Neural progenitor cell (in vitro differentiated cells): ENCODE data around the gene TM2D3. TPM values are rescaled to one million over a fixed set of nuclear protein-coding genes. Genes with fewer than 3 reads are reported as not detected.

Experiments
- DNase-seq: peaks from one replicate; pipeline ENCODE4 v3.0.0-alpha.2; 2016; ENCODE audit warnings: low spot score
- H2AFZ ChIP-seq: fragments of 200-600 bp; sonication (generic); replicated peaks from 2 replicates; pipeline ENCODE4 v1.6.1; 2016; ENCODE audit warnings: antibody characterized with exemption
- H3F3A ChIP-seq: fragments of 200-600 bp; sonication (generic); 2 replicates; pipeline ENCODE4 v1.6.1; 2016; ENCODE audit warnings: antibody characterized with exemption, low read depth
- H3K27ac ChIP-seq: fragments of 200-600 bp; sonication (generic); 2 replicates; pipeline ENCODE4 v1.5.1; 2016; ENCODE audit warnings: mild to moderate bottlenecking
- H3K27me3 ChIP-seq: fragments of 200-600 bp; sonication (generic); 2 replicates; pipeline ENCODE4 v1.6.1; 2016; ENCODE audit warnings: mild to moderate bottlenecking, moderate library complexity
- H3K36me3 ChIP-seq: fragments of 200-600 bp; sonication (generic); 2 replicates; pipeline ENCODE4 v1.5.1; 2016
- H3K4me1 ChIP-seq: fragments of 200-600 bp; sonication (generic); 2 replicates; pipeline ENCODE4 v1.6.1; 2016; ENCODE audit warnings: mixed run types
- H3K4me2 ChIP-seq: fragments of 200-600 bp; sonication (generic); 2 replicates; pipeline ENCODE4 v1.6.1; 2016
- H3K4me3 ChIP-seq: fragments of 200-600 bp; sonication (generic); 2 replicates; pipeline ENCODE4 v1.5.1; 2016
- H3K79me2 ChIP-seq: fragments of 200-600 bp; sonication (generic); 2 replicates; pipeline ENCODE4 v1.6.1; 2016; ENCODE audit warnings: low read depth
- H3K9ac ChIP-seq: fragments of 200-600 bp; sonication (generic); 2 replicates; pipeline ENCODE4 v1.6.1; 2016
- H3K9me3 ChIP-seq: fragments of 200-600 bp; sonication (generic); 2 replicates; pipeline ENCODE4 v1.5.1; 2016; ENCODE audit warnings: low read depth
- H4K20me1 ChIP-seq: fragments of 200-600 bp; sonication (generic); 2 replicates; pipeline ENCODE4 v1.6.1; 2016; ENCODE audit warnings: low read depth
- H3K27ac Mint-ChIP-seq: 3 replicates; pipeline ENCODE4 v1.8.0; 2021; ENCODE audit warnings: mixed read lengths
- H3K27me3 Mint-ChIP-seq: 2 replicates; pipeline ENCODE4 v1.8.0; 2022; ENCODE audit warnings: low read depth, mild to moderate bottlenecking, inconsistent platforms, moderate library complexity, mixed read lengths; ENCODE audit not compliant: insufficient read depth
- H3K36me3 Mint-ChIP-seq: 3 replicates; pipeline ENCODE4 v1.8.0; 2021; ENCODE audit warnings: mixed read lengths
- H3K4me1 Mint-ChIP-seq: 3 replicates; pipeline ENCODE4 v1.8.0; 2021; ENCODE audit warnings: mixed read lengths
- H3K4me3 Mint-ChIP-seq: 3 replicates; pipeline ENCODE4 v1.8.0; 2021; ENCODE audit warnings: mild to moderate bottlenecking, moderate library complexity, mixed read lengths
- H3K9me3 Mint-ChIP-seq: 3 replicates; pipeline ENCODE4 v1.8.0; 2020; ENCODE audit warnings: mixed read lengths
- EZH2 ChIP-seq: fragments of 200-600 bp; sonication (generic); IDR thresholded peaks from 2 replicates; pipeline ENCODE4 v1.6.1; 2017; ENCODE audit warnings: antibody characterized with exemption, mild to moderate bottlenecking, moderate library complexity
- EZH2phosphoT487 ChIP-seq: fragments of 200-600 bp; sonication (generic); IDR thresholded peaks from 2 replicates; pipeline ENCODE4 v1.6.1; 2017; ENCODE audit warnings: antibody characterized with exemption
- total RNA-seq: library from RNA; depleted of rRNA; stranded (reverse); fragments of >200 nt; gene quantifications from 2 replicates; pipeline ENCODE4 v1.2.3, GENCODE V29; 2015; ENCODE audit warnings: low replicate concordance
- TF ChIP-seq, protein P1 (sequence below): fragments of 200-600 bp; sonication (generic); IDR thresholded peaks from 2 replicates; pipeline ENCODE4 v1.5.1; 2017; ENCODE audit warnings: antibody characterized with exemption, mild to moderate bottlenecking

Gene TM2D3
- total RNA-seq, 1 donor from 2014 or later, result 58.4 TPM

DNA sequence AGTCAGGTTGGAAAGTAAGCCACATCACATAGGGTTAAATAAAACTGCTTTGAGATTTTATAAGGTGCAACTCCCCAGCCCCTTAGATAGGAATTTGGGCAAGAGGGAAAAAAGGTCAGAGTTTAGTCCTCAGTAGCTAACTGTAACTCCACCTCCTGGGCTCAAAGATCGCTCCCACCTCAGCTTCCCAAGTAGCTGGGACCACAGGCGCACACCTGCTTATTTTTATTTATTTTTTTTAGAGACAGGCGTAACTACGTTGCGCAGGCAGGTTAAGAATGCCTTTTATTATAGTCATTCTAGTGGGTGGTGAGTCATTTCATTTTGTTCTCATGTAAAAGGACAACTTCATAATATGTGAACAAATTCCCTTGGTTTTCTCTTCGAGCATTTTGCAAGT, 14.7 kb downstream of the TM2D3 start:
- Histone ChIP-seq H3K36me3 (no peaks in the 10 kb centered on the region), H3K27ac (no peak overlapping the region), H3K9ac (no peak overlapping the region), H4K20me1 (peaks cover 3% of the 10 kb centered on the region), H3K4me1 (peaks cover 6% of the 10 kb centered on the region), H3K4me3 (no peak overlapping the region), H3K79me2 (no peaks in the 10 kb centered on the region), H3K27me3 (no peaks in the 10 kb centered on the region), H3K9me3 (no peaks in the 10 kb centered on the region), H3K4me2 (no peak overlapping the region), H3F3A (peaks cover 12% of the 10 kb centered on the region), H2AFZ (no peak overlapping the region)
- Mint-ChIP-seq H3K27me3 (no peaks in the 10 kb centered on the region), H3K27ac (no peak overlapping the region), H3K4me1 (peaks cover 38% of the 10 kb centered on the region), H3K4me3 (no peak overlapping the region), H3K36me3 (no peaks in the 10 kb centered on the region), H3K9me3 (no peaks in the 10 kb centered on the region)
- TF ChIP-seq EZH2phosphoT487, result no peak
- TF ChIP-seq, protein P1, sequence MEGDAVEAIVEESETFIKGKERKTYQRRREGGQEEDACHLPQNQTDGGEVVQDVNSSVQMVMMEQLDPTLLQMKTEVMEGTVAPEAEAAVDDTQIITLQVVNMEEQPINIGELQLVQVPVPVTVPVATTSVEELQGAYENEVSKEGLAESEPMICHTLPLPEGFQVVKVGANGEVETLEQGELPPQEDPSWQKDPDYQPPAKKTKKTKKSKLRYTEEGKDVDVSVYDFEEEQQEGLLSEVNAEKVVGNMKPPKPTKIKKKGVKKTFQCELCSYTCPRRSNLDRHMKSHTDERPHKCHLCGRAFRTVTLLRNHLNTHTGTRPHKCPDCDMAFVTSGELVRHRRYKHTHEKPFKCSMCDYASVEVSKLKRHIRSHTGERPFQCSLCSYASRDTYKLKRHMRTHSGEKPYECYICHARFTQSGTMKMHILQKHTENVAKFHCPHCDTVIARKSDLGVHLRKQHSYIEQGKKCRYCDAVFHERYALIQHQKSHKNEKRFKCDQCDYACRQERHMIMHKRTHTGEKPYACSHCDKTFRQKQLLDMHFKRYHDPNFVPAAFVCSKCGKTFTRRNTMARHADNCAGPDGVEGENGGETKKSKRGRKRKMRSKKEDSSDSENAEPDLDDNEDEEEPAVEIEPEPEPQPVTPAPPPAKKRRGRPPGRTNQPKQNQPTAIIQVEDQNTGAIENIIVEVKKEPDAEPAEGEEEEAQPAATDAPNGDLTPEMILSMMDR, result no peak
- TF ChIP-seq EZH2, result no peak
- DNase-seq, result no peak

DNA sequence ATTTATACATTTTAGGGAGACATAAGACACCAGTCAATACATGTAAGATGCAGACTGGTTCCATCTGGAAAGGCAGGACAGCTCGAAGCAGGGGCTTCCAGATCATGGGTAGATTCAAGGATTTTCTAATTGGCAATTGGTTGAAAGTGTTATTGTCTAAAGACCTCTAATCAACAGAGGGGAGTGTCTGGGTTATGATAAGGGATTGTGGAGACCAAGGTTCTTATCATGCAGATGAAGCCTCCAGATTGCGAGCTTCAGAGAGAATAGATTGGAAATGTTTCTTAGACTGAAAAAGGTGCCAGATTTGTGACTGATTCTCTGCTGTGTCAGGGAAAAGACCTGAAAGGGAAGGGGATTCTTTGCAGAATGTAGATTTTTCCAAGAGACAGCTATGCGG, 15.1 kb downstream of the TM2D3 start:
- no peaks in the 10 kb centered on the region for H3K27me3 Mint-ChIP-seq
- H3K9me3 Mint-ChIP-seq, result no peaks in the 10 kb centered on the region
- Histone ChIP-seq H3K27me3 (no peaks in the 10 kb centered on the region), H3K4me2 (no peak overlapping the region), H4K20me1 (peaks cover 3% of the 10 kb centered on the region), H3K27ac (no peak overlapping the region), H3K4me1 (peaks cover 6% of the 10 kb centered on the region), H3K9me3 (no peaks in the 10 kb centered on the region), H3K4me3 (no peak overlapping the region), H3K79me2 (no peaks in the 10 kb centered on the region), H3K36me3 (no peaks in the 10 kb centered on the region), H3F3A (peaks cover 7% of the 10 kb centered on the region), H3K9ac (no peak overlapping the region), H2AFZ (no peak overlapping the region)
- H3K4me3 Mint-ChIP-seq, result no peak overlapping the region
- H3K27ac Mint-ChIP-seq, result no peak overlapping the region
- TF ChIP-seq EZH2phosphoT487 (no peak), EZH2 (no peak)
- TF ChIP-seq, protein P1, result no peak
- DNase-seq, result no peak
- no peaks in the 10 kb centered on the region for H3K36me3 Mint-ChIP-seq
- peaks cover 33% of the 10 kb centered on the region for H3K4me1 Mint-ChIP-seq

DNA sequence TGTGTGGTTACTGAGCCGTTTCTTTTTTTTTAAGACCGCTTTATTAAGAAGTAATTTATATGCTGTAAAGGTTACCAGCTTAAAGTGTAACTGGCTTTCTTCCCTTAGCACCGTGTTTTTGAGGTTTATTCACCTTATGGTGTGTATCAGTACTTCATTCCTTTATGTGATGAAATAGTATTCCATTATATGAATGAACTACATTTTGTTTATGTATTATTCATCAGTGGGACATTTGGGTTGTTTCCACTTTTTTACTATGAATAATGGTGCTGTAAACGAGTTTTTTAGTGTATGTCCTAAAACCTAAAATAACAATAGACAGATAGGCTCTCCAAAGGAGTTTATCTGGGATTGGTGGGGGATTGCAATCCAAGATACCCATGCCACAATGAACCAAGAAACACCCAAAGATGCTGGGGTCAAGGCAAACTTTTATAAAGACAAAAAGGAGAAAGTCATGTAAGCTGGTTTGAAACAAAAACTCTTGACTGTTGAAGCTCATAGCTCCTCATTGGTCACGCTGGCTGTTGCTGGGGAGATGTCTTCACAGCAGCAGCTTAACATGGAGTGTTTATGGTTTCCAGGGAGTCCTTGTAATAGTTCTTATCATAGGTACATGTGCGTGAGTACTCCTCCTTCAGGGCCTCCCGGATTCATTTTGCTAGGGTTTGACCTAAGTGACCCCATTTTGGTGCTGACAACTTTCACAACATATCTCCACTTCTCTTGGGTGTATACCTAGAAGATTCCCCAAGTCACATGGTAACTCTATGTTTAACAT, 16.0 kb downstream of the TM2D3 start:
- H3K4me3 ChIP-seq, result no peak overlapping the region
- H3K9ac ChIP-seq, result no peak overlapping the region
- Mint-ChIP-seq H3K4me3 (no peak overlapping the region), H3K27ac (peak overlapping the region; percentile 16), H3K9me3 (no peaks in the 10 kb centered on the region), H3K27me3 (no peaks in the 10 kb centered on the region), H3K4me1 (peaks cover 30% of the 10 kb centered on the region), H3K36me3 (no peaks in the 10 kb centered on the region)
- H3K36me3 ChIP-seq, result no peaks in the 10 kb centered on the region
- H3K9me3 ChIP-seq, result no peaks in the 10 kb centered on the region
- H3K79me2 ChIP-seq, result no peaks in the 10 kb centered on the region
- no peak for DNase-seq
- no peaks in the 10 kb centered on the region for H3K27me3 ChIP-seq
- TF ChIP-seq, protein P1, result no peak
- TF ChIP-seq EZH2, result no peak
- TF ChIP-seq EZH2phosphoT487, result no peak
- no peak overlapping the region for H3K4me2 ChIP-seq
- no peaks in the 10 kb centered on the region for H4K20me1 ChIP-seq
- no peak overlapping the region for H2AFZ ChIP-seq
- peaks cover under 1% of the 10 kb centered on the region for H3F3A ChIP-seq
- H3K27ac ChIP-seq, result no peak overlapping the region
- peaks cover 6% of the 10 kb centered on the region for H3K4me1 ChIP-seq
